K562 (cell line): ENCODE measurements around the gene ARHGAP15.

Experiments used
- CSDE1 ChIP-seq, 2 experiments: fragments of 450-650 bp; IDR thresholded peaks; 2 replicates each; pipeline ENCODE4 v1.6.1; 2016; ENCODE audit warnings: mild to moderate bottlenecking in 1 of 2
- CTCF ChIP-seq, 3 experiments: IDR thresholded peaks in 2 of 3; conservative IDR thresholded peaks in 1 of 3; 2 replicates each; pipeline ENCODE4 v1.5.1; 2011 to 2012; ENCODE audit warnings: low read length in 3 of 3, mild to moderate bottlenecking in 3 of 3, control low read depth in 2 of 3, improper control_type of control experiment in 1 of 3, inconsistent platforms in 1 of 3, low read depth in 1 of 3, mixed read lengths in 1 of 3, moderate library complexity in 1 of 3; ENCODE audit not compliant: insufficient read depth in 2 of 3
- FOXO4 ChIP-seq: fragments of 450-650 bp; formaldehyde crosslinking; IDR thresholded peaks from 2 replicates; pipeline ENCODE4 v1.4.0; 2020; ENCODE audit warnings: mild to moderate bottlenecking, moderate library complexity
- POLR2A ChIP-seq: fragments of 450-650 bp; conservative IDR thresholded peaks from 2 replicates; pipeline ENCODE4 v1.6.1; 2016
- RAD21 ChIP-seq, 2 experiments: fragments of 250-450 bp in 1 of 2; fragments of 450-650 bp in 1 of 2; sonication (Bioruptor Pico) in 1 of 2; formaldehyde crosslinking in 1 of 2; IDR thresholded peaks in 1 of 2; conservative IDR thresholded peaks in 1 of 2; 2 replicates each; pipeline versions ENCODE4 v1.4.0 to v1.8.0; 2020 to 2022; ENCODE audit warnings: mild to moderate bottlenecking in 2 of 2, moderate library complexity in 1 of 2

GRCh38 chr2:143355870-143356269 is 226.7 kb downstream of the ARHGAP15 start:
- TF ChIP-seq POLR2A (no peak), RAD21 (CRISPR knock-in tag; conservative IDR thresholded peaks at IDR 0.05 in 1 of 2, IDR thresholded peaks at IDR 0.05 in 1 of 2) (no peak), CTCF (IDR thresholded peaks at IDR 0.05 in 2 of 3, conservative IDR thresholded peaks at IDR 0.05 in 1 of 3; ENCODE audit: insufficient read depth in 2 of 3, low read depth in 1 of 3, low read length in 3 of 3) (no peak), FOXO4 (no peak), CSDE1 (IDR thresholded peaks at IDR 0.05) (no peak)
